IPS-20b (cell line): Measurements from ENCODE around the gene ZBTB22.
"Not testable (repeated sequence)": the region's sequence is repeated elsewhere in the genome, so short reads cannot be mapped to it uniquely, and the experiment has no call there.

Experiments
- H3K27ac ChIP-seq: one replicate; pipeline ENCODE4 v1.5.1; 2013; ENCODE audit warnings: low read length
- H3K27me3 ChIP-seq: 2 replicates; pipeline ENCODE4 v1.6.1; 2013; ENCODE audit warnings: mild to moderate bottlenecking, low read length, inconsistent platforms; ENCODE audit not compliant: insufficient read depth
- H3K36me3 ChIP-seq: 2 replicates; pipeline ENCODE4 v1.6.1; 2013; ENCODE audit warnings: low read depth, mild to moderate bottlenecking, inconsistent platforms, low read length, moderate library complexity; ENCODE audit not compliant: insufficient read depth
- H3K4me1 ChIP-seq: 2 replicates; pipeline ENCODE4 v1.6.1; 2013; ENCODE audit warnings: mild to moderate bottlenecking, control low read depth, inconsistent platforms, low read length, moderate library complexity; ENCODE audit not compliant: insufficient read depth
- H3K4me3 ChIP-seq: 2 replicates; pipeline ENCODE4 v1.5.1; 2013; ENCODE audit warnings: mild to moderate bottlenecking, low read length, inconsistent platforms
- H3K9ac ChIP-seq: 2 replicates; pipeline ENCODE4 v1.6.1; 2013; ENCODE audit warnings: low read depth, mild to moderate bottlenecking, inconsistent platforms, low read length, moderate library complexity
- H3K9me3 ChIP-seq: 2 replicates; pipeline ENCODE4 v1.6.1; 2013; ENCODE audit warnings: mild to moderate bottlenecking, low read depth, low read length, inconsistent platforms; ENCODE audit not compliant: insufficient read depth

The ZBTB22 gene

DNA sequence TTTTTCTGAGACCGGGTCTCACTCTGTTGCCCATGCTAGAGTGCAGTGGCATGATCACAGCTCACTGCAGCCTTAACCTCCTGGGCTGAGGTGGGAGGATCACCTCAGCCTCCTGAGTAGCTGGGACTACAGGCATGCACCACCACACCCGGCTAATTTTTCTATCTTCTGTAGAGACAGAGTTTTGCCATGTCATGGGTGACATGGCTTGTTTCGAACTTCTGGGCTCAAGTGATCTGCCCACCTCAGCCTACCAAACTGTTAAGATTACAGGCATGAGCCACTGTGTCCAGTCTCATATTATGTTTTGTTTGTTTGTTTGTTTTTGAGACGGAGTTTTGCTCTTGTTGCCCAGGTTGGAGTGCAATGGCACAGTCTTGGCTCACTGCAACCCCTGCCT, 32.3 kb downstream of the ZBTB22 start:
- not testable (repeated sequence) for H3K9me3 ChIP-seq

GRCh38 chr6:33280539-33280938, 37.0 kb downstream of the ZBTB22 start:
- H3K4me1 ChIP-seq, result peaks cover 3% of the 10 kb centered on the region; the same call in 1 of the 2 replicates
- peaks cover 79% of the 10 kb centered on the region for H3K36me3 ChIP-seq
- H3K9me3 ChIP-seq, result no peaks in the 10 kb centered on the region
- H3K4me3 ChIP-seq, result no peak overlapping the region
- no peak overlapping the region for H3K9ac ChIP-seq
- no peak overlapping the region for H3K27ac ChIP-seq
- no peaks in the 10 kb centered on the region for H3K27me3 ChIP-seq

More for the DNA sequence above, 32.3 kb downstream of the ZBTB22 start:
- H3K4me3 ChIP-seq, H3K27me3 ChIP-seq, H3K4me1 ChIP-seq, H3K9ac ChIP-seq, H3K27ac ChIP-seq: not testable (repeated sequence)
- peaks cover 68% of the 10 kb centered on the region for H3K36me3 ChIP-seq

GRCh38 chr6:33279971-33280511, 37.5 kb downstream of the ZBTB22 start:
- H3K9me3 ChIP-seq, result no peaks in the 10 kb centered on the region
- H3K9ac ChIP-seq, result no peak overlapping the region
- H3K27me3 ChIP-seq, result no peaks in the 10 kb centered on the region
- peaks cover 3% of the 10 kb centered on the region; the same call in 1 of the 2 replicates for H3K4me1 ChIP-seq
- H3K4me3 ChIP-seq, result no peak overlapping the region
- H3K36me3 ChIP-seq, result peaks cover 80% of the 10 kb centered on the region
- no peak overlapping the region for H3K27ac ChIP-seq

- no peak overlapping the region for H3K27ac ChIP-seq
- H3K27me3 ChIP-seq, result no peaks in the 10 kb centered on the region
- no peak overlapping the region for H3K4me3 ChIP-seq
- H3K9me3 ChIP-seq, result no peaks in the 10 kb centered on the region
- H3K9ac ChIP-seq, result no peak overlapping the region
- H3K4me1 ChIP-seq, result peaks cover 8% of the 10 kb centered on the region
- H3K36me3 ChIP-seq, result peaks cover 80% of the 10 kb centered on the region
Measured at GRCh38 chr6:33279257-33279695, 38.3 kb downstream of the ZBTB22 start.

DNA sequence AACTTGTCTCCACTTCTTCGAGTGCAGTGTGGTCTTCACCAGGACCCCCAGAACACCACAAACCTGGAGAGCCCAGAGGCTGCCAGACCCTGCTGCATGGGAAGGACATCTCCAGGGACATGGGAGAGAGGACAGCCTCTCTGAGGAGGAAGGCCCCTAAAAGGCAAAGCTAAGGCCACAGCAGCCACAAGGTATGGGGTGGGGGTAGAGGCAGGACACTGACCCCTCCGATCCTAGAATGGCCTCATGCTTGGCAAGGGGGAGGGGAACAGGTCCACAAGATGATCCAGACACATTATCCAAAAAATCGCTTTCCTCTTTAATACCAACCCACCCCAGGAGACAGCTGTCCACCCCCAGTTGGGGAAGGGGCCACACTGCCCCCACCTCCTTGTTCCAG, 38.7 kb downstream of the ZBTB22 start:
- no peaks in the 10 kb centered on the region for H3K27me3 ChIP-seq
- H3K4me1 ChIP-seq, result peaks cover 13% of the 10 kb centered on the region
- H3K9ac ChIP-seq, result no peak overlapping the region
- no peak overlapping the region for H3K27ac ChIP-seq
- no peaks in the 10 kb centered on the region for H3K9me3 ChIP-seq
- no peak overlapping the region for H3K4me3 ChIP-seq
- H3K36me3 ChIP-seq, result peaks cover 80% of the 10 kb centered on the region

- Histone ChIP-seq H3K4me1 (peaks cover 13% of the 10 kb centered on the region), H3K36me3 (peaks cover 80% of the 10 kb centered on the region), H3K9me3 (no peaks in the 10 kb centered on the region), H3K4me3 (peak overlapping the region; percentile 94; the same call in 1 of the 2 replicates), H3K27me3 (no peaks in the 10 kb centered on the region), H3K27ac (no peak overlapping the region), H3K9ac (no peak overlapping the region; the same call in 1 of the 2 replicates)
Measured at GRCh38 chr6:33278392-33278741, 39.2 kb downstream of the ZBTB22 start.

GRCh38 chr6:33277663-33278391, 39.7 kb downstream of the ZBTB22 start:
- H3K9ac ChIP-seq, result peak overlapping the region; percentile 98
- H3K27ac ChIP-seq, result peak overlapping the region; percentile 66
- H3K9me3 ChIP-seq, result no peaks in the 10 kb centered on the region
- peaks cover 83% of the 10 kb centered on the region for H3K36me3 ChIP-seq
- peaks cover 13% of the 10 kb centered on the region for H3K4me1 ChIP-seq
- H3K27me3 ChIP-seq, result no peaks in the 10 kb centered on the region
- H3K4me3 ChIP-seq, result peak overlapping the region; percentile 94

- H3K4me1 ChIP-seq, result peaks cover 13% of the 10 kb centered on the region
- peak within 1 kb of the TSS; percentile 66 for H3K27ac ChIP-seq
- peaks cover 82% of the 10 kb centered on the region for H3K36me3 ChIP-seq
- no peaks in the 10 kb centered on the region for H3K9me3 ChIP-seq
- H3K4me3 ChIP-seq, result peak within 1 kb of the TSS; percentile 94
- no peaks in the 10 kb centered on the region for H3K27me3 ChIP-seq
- peak within 1 kb of the TSS; percentile 98 for H3K9ac ChIP-seq
Measured at GRCh38 chr6:33276864-33277662, 40.5 kb downstream of the ZBTB22 start, which contains the start of gene B3GALT4. B3GALT4 (plus strand) TSS chr6:33277123; CDS start chr6:33277420, 297 bp downstream.

- peak overlapping the region; percentile 94 for H3K4me3 ChIP-seq
- H3K9me3 ChIP-seq, result no peaks in the 10 kb centered on the region
- no peaks in the 10 kb centered on the region for H3K27me3 ChIP-seq
- peak overlapping the region; percentile 98; the same call in 1 of the 2 replicates for H3K9ac ChIP-seq
- H3K4me1 ChIP-seq, result peaks cover 13% of the 10 kb centered on the region
- H3K27ac ChIP-seq, result peak overlapping the region; percentile 50
- H3K36me3 ChIP-seq, result peaks cover 79% of the 10 kb centered on the region
Measured at GRCh38 chr6:33276581-33276863, 41.0 kb downstream of the ZBTB22 start.

GRCh38 chr6:33275795-33276580, 41.6 kb downstream of the ZBTB22 start:
- Histone ChIP-seq H3K36me3 (peaks cover 74% of the 10 kb centered on the region), H3K4me1 (peaks cover 13% of the 10 kb centered on the region), H3K27ac (peak overlapping the region; percentile 50)

More at GRCh38 chr6:33275795-33276580, 41.6 kb downstream of the ZBTB22 start:
- peak overlapping the region; percentile 98; the same call in 1 of the 2 replicates for H3K9ac ChIP-seq
- peak overlapping the region; percentile 94 for H3K4me3 ChIP-seq
- H3K27me3 ChIP-seq, H3K9me3 ChIP-seq: not testable (repeated sequence)
